Left forelimb (tissue), 1 donor: ENCODE data around the gene PI16.

Source experiments
- DNase-seq: peaks from one replicate; pipeline ENCODE4 v3.0.0-alpha.2; 2018; ENCODE audit warnings: low spot score

PI16 gene, protein sequence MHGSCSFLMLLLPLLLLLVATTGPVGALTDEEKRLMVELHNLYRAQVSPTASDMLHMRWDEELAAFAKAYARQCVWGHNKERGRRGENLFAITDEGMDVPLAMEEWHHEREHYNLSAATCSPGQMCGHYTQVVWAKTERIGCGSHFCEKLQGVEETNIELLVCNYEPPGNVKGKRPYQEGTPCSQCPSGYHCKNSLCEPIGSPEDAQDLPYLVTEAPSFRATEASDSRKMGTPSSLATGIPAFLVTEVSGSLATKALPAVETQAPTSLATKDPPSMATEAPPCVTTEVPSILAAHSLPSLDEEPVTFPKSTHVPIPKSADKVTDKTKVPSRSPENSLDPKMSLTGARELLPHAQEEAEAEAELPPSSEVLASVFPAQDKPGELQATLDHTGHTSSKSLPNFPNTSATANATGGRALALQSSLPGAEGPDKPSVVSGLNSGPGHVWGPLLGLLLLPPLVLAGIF

DNA sequence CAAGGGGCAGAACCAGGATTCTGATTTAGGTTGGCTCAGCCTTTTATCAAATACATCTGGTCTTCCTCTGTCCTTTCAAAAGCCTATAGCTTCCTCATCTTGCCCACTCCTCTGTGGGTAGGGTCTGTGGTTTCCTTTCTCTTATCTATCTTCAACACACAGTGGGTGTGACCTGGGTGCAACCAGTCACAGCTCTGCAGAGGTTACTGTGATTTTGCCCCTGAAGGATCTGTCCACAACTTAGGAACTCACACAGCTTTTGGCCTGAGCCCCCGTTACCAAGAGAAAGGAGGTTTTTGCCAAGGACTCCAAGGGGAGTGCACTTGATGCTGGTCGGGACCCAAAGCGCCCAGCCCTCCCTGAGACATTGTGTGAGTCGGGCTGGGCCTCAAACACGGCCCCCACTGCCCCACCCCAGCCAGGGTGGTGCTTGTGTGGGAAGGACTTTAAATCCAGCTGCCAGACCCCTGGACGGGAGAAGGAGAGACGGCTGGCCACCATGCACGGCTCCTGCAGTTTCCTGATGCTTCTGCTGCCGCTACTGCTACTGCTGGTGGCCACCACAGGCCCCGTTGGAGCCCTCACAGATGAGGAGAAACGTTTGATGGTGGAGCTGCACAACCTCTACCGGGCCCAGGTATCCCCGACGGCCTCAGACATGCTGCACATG is at the start of gene PI16:
PI16 (plus strand) TSS at position 477 of the 670 bp plus-strand sequence; CDS start at position 500, 23 bp downstream.
- DNase-seq = no peak

DNA sequence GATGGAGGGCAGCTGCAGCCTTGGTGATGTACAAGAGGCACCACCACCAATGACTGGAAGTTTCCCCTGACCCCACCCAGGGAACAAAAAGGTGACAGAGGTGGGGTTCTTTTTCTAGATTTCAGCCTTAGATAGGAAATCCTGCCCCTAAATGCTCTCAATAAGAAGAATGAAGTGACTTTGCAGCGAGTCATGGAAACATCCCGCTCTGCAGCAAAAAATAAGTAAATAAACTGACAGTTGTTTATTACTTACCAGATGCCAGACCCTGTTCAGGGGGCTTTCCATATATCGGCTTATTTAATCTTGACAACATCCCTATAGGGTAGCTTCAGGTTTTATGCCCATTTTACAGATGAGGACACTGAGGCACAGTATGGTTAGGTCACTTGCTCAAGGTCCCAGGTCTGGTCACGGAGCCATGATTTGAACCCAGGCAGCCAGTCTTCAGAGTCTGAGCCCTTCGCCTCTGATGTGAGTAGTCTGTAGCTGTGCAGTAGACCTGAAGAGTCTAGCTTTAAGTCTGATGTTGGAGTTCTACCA is 49.6 kb upstream of the PI16 start:
- no peak for DNase-seq

DNA sequence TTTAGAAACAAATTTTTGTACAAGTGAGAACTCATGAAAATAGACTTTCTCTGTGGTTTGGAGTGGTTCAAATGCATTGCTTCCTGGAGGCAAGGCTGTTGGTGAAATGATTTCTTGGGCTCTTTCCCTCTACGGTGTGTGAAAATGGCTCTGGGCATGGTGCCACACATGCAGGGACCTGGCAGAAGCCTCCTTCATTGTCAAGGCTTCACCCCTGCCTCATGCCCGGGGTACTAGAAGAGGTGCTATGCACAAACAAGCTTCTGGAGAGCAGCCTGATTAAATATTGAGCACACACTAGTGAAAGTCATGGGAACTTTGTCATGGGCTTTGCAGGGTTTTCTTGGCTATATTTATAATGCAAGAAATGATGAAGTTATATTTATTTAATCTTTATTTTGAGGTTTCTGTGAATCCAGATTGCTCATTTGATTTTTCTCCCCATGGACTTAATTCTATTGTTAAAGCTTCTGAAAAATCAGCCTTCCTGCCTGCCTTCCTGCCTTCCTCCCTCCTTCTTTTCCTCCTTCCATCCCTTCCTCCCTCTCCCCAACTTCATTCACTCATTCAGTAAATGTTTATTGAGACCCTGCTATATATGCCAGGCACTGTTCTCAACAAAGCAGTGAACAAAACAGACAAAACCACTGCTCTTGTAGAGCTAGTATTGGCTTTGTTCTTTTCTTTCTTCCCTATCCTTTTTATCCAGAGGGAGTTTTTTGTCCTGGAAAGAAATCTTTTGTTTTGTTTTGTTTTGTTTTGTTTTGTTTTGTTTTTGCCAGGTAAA is 47.8 kb upstream of the PI16 start:
- no peak for DNase-seq

DNA sequence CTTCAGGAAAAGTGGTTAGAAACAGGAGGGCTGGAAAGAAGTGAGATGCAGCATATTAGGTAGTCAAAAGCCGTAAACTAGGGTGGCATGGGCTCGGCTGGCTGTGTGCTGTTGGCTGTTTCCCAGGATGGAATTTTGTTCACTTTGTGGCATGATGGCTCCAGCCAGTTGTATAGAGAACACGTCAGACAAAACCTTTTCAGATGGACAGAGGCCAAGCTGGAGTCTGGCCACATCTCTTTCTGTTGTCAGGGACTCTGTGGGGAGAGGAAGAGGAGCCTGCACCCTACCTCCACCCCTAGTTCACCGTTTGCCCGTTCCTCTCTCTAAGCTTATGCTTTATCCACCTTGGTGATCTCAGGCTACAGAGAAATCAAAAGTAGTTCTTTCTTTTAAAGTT is 46.8 kb upstream of the PI16 start:
- DNase-seq = no peak

DNA sequence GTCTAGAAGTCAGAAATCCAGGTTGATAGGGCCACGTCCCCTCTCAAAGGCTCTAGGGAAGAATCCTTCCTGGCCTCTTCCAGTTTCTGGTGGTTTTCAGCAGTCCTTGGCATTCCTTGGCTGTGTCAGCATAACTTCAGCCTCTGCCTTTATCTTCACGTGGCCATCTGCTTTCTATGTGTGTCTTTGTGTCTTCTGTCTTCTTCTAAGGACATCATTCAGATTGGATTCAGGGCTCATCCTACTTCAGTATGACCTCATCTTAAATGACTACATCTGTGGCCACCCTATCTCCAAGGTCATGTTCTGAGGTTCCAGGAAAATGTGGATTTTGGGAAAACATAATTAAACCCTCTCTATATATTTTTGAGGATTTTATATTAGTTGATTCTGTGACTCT is 45.8 kb upstream of the PI16 start:
- no peak for DNase-seq

DNA sequence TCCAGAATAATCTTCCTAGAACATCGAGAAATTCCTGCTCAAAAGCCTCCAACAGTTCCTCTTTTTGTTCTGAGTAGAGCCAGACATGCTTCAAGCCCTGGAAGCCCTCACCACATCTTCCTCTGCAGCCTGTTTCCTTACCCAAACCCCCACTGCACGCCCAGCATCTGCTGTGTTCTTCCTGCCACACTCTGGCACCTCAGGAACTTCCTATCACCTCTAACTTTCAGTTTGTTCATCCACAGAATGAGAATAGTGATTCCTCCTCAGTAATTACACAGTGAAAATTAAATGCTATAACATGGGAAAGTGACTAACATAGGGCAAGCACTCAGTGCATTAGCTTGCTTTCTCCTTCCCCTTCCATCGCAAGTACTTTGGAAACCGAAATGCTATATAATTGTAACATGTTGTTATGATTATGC is 42.5 kb upstream of the PI16 start:
- DNase-seq = no peak

DNA sequence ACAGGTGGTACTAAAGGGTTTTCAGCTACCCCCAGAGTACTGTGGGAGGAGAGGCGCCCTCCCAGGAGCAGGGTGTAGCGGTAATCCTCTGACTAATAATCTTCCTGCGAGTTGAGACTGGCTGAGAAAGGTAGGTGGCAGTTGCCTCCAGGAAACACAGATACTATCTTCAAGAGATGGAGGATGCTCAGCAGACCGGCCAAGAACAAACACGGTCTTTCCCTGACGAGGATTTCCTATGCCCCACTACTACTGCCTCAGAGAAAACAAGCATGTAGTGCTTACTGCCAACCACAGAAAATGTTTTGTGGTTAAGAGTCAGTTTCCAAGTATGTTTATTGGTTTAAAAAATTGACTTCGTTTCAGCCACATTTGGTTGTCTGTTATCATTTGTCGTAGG is 42.0 kb upstream of the PI16 start:
- no peak for DNase-seq

DNA sequence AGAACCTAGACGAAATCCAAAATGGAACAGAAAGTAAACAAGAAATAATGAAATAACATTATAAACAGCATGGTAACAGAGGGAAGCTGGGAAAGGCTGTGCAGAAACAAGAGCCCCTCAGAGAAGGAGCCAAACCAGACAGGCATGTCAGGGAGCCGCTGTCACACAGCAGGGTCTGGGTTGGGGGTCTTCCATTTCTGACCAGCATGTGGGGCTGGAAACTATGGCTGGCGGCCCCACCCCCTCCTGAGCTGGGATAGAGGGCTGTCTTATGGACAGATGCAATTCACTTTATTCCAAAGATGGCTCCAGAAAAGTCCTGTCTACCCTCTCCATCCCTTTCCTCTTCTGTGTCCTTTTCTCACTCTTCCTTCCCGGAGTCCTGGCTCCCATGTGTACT is 41.5 kb upstream of the PI16 start:
- DNase-seq = no peak

DNA sequence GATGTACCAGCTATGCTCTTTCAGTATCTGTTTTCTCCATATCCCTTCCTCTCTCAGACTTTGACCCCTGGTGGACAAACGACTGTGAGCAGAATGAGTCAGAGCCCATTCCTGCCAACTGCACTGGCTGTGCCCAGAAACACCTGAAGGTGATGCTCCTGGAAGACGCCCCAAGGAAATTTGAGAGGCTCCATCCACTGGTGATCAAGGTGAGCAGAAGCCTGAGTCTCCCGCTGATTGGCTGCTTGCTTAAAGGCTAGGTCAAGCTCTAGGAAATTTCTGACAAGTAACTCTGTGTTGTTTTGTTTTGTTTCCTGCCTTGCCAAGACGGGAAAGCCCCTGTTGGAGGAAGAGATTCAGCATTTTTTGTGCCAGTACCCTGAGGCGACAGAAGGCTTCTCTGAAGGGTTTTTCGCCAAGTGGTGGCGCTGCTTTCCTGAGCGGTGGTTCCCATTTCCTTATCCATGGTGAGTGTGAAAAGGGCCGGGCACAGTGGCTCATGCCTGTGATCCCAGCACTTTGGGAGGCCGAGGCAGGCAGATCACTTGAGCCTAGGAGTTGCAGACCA is 40.2 kb upstream of the PI16 start:
- no peak for DNase-seq

DNA sequence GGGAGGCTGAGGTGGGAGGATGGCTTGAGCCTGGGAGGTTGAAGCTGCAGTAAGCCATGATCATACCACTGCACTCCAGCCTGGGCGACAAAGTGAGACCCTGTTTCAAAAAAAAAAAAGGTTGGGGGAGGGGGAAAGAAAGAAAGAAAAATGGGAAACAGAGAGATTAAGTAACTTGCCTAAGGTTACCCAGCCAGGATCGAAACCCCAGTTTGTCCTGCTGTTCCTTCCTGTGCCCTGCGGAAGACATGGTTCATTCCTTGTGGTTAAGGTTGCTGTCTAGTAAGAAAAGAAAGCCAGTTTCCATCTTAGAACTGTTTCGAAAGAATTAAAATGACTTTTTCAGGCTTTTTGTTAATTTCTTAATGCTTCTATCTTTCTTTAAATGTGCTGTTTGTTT is 38.9 kb upstream of the PI16 start:
- DNase-seq = no peak

DNA sequence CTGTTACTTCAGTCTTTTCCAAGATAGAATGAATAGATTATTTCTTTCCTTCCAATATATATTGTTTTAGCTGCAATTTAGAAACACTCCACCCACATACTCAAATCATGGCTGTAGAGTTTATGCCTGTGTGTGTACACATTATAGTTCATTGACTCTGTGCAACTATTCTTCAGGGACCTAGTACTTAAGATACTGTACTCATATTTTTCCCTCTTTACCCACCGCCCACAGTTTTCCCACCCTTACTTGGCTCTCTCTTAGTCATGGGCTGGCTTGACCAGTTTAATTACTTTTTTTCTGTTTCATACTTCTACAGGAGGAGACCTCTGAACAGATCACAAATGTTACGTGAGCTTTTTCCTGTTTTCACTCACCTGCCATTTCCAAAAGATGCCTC is 38.4 kb upstream of the PI16 start:
- no peak for DNase-seq

DNA sequence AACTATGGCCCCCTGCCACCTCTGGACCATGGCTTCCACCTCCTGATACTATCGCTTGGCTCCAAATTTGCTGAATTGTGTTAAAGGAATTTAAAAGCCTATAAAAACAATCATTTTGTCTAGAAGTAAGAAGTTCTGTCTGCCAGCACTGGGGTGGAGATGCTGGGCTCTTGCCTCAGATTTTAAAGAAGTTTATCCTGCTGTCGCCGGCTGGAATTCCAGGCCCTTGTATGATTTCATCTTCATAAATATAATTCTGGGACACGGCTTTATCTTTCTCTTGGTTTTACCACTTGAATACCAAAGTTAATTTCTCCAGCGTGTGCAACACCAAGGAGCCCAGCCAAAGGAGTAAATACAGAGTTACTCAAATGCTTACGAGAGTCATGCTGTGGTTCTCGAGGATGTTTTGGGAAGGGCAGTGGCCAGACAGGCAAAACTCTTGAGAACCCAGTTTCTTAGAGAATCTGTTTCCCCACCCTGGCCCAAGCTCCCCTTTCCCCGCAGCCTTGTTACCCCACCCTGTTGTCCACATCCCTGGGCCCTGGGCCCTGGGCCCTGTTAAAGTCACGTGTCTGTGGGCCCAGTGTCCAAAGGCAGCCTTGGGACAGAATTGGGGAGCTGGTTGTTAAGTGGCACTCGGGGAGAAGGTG is 36.9 kb upstream of the PI16 start:
- no peak for DNase-seq

DNA sequence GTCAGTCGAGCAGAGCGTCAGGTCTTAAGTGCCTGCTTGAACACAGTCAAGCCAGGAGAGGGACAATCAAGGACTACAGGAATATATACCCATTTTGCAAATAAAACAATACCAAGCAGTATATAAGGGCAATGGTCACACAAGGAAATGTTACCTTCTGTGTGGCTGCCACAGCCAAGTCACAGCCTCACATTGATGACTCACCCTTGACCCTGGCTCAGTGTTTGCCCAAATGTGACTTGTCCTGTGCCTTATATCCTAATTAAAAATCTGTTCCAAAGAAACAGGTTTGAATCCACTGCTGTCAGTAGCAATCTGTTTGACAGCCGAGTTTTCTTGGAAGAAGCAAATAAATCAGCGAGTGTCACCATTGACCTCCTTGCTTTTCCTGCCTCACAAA is 34.5 kb upstream of the PI16 start:
- DNase-seq = no peak

DNA sequence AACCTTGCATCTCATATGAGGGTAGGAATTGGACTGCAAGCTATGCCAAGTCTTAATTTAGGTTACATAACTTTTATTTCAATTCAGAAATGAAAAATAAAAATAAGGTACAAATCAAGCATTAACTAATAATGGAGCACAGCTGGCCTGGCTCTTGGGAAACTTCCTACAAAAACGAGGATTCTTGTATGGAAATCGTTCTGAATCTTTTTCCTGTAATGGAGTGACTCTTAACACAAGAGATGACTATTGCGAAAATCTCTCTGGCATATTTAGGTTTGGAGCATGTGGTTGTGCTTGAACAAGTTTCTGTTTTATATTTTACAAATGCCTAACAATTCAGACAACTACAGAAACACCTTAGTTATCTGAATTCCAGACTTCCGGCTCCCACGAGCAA is 34.0 kb upstream of the PI16 start:
- no peak for DNase-seq

DNA sequence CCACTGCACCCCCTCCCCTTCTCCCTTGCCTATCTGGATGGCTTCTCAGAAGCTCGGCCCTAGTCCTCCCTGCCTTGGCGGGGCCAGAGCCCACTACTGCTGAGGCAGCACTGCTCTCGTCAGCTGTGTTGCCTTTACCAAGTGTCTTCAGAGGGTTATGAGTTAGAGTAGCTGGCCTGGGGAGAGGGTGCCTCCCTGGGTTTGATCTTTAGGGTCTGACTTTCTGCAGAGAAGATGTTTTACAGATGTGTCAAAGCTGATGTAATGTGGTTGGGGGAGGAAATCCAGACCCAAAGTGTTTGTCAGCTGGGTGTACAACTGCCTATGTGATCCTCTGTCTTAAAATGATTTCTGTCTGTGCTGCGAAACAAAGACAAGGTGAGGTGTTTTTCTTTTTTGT is 30.4 kb upstream of the PI16 start:
- DNase-seq = no peak

DNA sequence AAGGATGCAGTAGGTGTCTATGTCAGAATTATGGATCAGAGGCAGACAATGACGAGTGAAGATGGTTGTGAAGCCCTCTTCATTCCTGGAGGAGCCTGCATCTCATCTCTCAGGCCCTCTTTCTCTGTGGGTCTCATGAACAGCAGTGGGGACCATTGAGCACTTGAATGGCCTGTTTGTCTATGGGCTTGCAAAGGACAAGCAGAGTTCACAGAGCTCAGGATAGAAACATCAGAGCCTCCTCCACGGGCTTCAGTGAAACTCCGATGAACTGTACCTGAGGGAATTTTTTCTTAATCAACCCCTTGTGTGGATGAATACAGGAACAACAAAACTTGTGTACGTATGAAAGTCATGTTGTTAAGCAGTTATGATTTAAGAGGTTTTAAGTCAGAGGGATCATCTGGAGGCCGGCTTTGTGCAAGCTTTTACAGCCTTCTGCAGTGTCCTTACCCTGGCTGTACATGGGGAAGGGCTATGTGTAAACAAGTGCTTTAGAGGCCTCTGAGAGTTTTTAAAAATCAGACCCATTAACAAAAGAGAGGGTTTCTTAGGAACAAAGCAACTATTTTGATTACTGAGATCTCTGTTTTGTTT is 29.7 kb upstream of the PI16 start:
- DNase-seq = no peak

DNA sequence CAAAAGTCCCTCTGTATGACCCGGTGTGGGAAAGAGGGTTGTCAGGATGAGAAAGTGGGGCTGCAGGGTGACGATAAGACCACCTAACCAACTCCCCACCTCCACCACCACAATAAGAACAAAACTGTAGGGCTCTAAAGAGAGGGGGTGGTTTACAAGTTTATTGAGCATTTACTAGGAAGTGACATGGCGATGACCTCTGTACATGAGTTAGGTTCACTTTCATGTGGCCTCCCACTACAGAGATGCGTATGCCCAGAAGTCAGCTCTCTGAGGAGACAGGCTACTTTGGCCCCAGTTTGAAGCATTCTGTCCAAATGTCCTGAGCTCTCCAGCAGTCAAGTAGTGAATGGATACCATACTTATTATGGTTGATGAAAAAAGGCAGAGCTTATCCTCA is 28.7 kb upstream of the PI16 start:
- DNase-seq = no peak

DNA sequence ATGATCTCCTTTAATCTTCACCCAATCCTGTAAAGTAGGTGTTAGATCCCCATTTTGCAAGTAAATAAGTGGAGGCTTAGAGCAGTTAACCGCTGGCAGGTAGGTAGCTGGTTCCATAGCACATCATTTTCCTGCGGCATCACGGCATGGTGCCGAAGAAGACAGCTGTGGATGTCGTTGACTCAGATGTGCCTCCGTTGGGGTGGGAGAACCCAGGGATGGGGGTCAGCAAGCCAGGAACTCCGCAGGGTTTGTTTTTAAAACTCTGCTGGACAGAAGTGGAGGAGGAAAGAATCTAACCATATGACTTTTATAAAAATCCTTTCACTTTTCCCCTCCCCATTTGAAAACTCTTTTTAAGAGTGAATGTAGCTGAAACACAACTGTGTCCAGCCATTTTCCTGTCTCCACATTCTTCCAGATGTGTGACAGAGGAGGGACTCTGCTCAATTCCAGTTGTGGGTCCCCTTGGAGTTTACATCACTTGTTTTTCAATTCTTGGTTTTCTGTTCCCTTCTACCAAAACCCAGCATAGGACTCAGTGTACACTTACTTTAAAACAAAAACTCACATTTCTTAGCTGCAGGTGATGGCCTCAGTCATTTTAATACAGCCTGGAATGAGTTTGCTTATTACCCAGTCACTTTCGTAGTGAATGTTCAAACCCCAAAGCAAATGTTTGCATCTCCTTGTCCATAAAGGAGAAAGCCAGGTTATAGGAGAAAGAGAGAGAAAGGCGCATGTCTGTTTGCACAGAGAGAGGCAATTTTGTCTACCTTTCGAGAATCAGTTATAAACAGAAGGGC is 27.6 kb upstream of the PI16 start:
- no peak for DNase-seq

DNA sequence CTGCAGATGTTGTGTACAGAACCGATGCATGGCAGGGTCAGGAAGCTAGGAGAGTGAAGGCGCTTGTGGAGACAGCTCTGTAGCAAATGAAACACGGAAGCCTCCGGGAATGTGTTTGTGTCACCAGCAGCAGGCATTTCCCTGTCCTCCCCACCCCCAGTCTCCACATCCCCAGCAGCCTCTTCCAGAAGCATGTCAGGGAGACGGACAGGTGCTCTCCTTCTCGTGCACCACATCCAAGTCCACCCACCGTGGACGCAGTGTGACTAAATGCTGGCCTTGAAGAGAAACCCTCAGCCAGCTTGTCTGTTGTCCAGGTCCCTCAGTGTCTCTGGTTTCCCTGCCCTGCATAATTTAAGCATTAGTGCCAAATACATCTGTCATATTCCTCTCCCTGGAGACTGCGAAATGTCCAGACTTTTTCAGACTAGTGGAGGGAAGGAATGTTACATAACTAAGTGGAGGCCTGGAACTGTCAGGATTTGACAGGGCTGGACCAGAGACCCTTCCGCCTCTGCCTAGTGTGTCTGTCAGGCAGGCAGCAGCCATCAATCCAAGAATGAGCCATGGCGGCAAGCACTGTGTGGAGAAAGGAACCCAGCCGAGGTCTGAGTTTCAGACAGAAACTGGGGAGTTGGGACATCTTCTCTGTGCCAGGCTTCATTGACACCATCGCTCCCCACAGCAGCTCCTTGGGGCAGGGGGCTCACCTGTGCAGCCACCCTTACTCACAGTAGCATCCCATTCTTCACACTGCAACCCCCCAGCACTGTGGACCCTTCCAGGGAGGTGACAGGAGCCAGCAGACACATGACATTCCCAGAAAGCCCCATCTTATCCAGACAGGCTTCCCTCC is 26.6 kb upstream of the PI16 start:
- DNase-seq = no peak
